Naive thymus-derived CD8-positive, alpha-beta T cell (primary cell): Measurements from ENCODE around the gene MAML2. TPM values are rescaled to one million over a fixed set of nuclear protein-coding genes. Genes with fewer than 3 reads are reported as not detected.

Source experiments
- ATAC-seq, 2 donors: fragments of 150-1000 bp; cut with Tn5 transposase in 1 of 2; sonication (Bioruptor Pico), chemical (Tn5 transposase) in 1 of 2; 1 replicate in 1 of 2; 2 replicates in 1 of 2; pipeline ENCODE4 v1.10.0; 2021; ENCODE audit warnings: mild to moderate bottlenecking in 2 of 2, moderate library complexity in 2 of 2
- POLR2A ChIA-PET: fragments of 350-600 bp; sonication (Branson Sonifier 250); formaldehyde crosslinking; loops from one replicate; lab custom pipeline; 2021; ENCODE audit warnings: antibody characterized with exemption; lab: Charles Lee
- DNase-seq, 10 donors: peaks; one replicate each; pipeline versions ENCODE4 v3.0.0 to v3.0.0-alpha.2; 2020 to 2022
- H3K27ac Mint-ChIP-seq, 10 donors: one replicate each; pipeline ENCODE4 v1.8.0; 2020 to 2022; ENCODE audit warnings: mild to moderate bottlenecking in 10 of 10, mixed read lengths in 10 of 10, moderate library complexity in 4 of 10, inconsistent platforms in 1 of 10
- H3K27me3 Mint-ChIP-seq, 5 donors: one replicate each; pipeline ENCODE4 v1.8.0; 2021 to 2022; ENCODE audit warnings: mixed read lengths in 5 of 5
- H3K36me3 Mint-ChIP-seq, 3 donors: one replicate each; pipeline ENCODE4 v1.8.0; 2020 to 2022; ENCODE audit warnings: mixed read lengths in 3 of 3, mild to moderate bottlenecking in 2 of 3, inconsistent platforms in 1 of 3
- H3K4me1 Mint-ChIP-seq, 4 donors: one replicate each; pipeline ENCODE4 v1.8.0; 2021 to 2022; ENCODE audit warnings: mixed read lengths in 4 of 4
- H3K4me3 Mint-ChIP-seq, 10 donors: one replicate each; pipeline ENCODE4 v1.8.0; 2020 to 2022; ENCODE audit warnings: mild to moderate bottlenecking in 10 of 10, mixed read lengths in 10 of 10, moderate library complexity in 6 of 10, inconsistent platforms in 1 of 10
- H3K9me3 Mint-ChIP-seq, 9 donors: one replicate each; pipeline ENCODE4 v1.8.0; 2020 to 2022; ENCODE audit warnings: mixed read lengths in 9 of 9, mild to moderate bottlenecking in 3 of 9, inconsistent platforms in 1 of 9, moderate library complexity in 1 of 9
- polyA plus RNA-seq, 3 donors: library from polyadenylated mRNA; unstranded; fragments of 300-500 nt; fragmentation: Illumina TruSeq; gene quantifications; one replicate each; pipeline ENCODE4 v1.2.3, GENCODE V29; 2021
- total RNA-seq, 8 experiments: library from RNA in 2 of 8; stranded (reverse) in 2 of 8; gene quantifications; one replicate each; pipeline ENCODE4 v1.2.3 and lab custom pipeline; 2021 to 2026

MAML2 gene
- total and polyA plus RNA-seq, 5 experiments from 2014 or later = 6.6 to 68.5 (median 33.0) TPM

DNA sequence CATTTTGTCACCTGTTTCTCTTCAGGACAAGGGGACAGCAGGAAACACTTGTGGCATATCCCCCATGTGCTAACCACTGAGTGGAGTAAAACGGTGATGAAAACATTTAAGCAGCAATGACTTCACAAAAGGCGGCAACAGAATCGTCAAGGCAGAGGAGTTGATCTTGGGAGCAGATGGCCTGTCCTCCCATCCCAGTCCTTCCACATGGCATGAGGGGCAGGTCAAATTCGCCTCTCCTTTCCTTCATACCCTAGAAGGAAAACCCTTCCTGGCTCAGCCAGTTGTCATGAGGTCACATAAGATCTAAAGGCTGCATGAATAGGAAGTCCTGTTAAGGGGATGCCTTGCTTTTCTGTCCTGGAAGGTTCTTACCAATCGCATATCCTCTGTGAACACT is 169.1 kb downstream of the MAML2 start:
- no peaks in the 10 kb centered on the region for H3K27me3 Mint-ChIP-seq
- peaks cover 9 to 58% (median 43%) of the 10 kb centered on the region in 3 donors for H3K36me3 Mint-ChIP-seq
- peaks cover 40 to 96% (median 84%) of the 10 kb centered on the region in 4 donors for H3K4me1 Mint-ChIP-seq
- peaks cover 0 to 2% (median 0%) of the 10 kb centered on the region in 9 donors for H3K9me3 Mint-ChIP-seq
- H3K4me3 Mint-ChIP-seq = peak overlapping the region in 5 of 10 donors; percentile 2 to 60 (median 44)
- H3K27ac Mint-ChIP-seq = peak overlapping the region in 8 of 10 donors; percentile 16 to 87 (median 66)
- DNase-seq (no peak), ATAC-seq (no peak)
- POLR2A ChIA-PET = interaction anchor here (1.1 to 1.2 kb wide), 2 partner anchors 80 to 169 kb away, joined by 3 to 4 read pairs; partner anchors contain the start of gene MAML2

DNA sequence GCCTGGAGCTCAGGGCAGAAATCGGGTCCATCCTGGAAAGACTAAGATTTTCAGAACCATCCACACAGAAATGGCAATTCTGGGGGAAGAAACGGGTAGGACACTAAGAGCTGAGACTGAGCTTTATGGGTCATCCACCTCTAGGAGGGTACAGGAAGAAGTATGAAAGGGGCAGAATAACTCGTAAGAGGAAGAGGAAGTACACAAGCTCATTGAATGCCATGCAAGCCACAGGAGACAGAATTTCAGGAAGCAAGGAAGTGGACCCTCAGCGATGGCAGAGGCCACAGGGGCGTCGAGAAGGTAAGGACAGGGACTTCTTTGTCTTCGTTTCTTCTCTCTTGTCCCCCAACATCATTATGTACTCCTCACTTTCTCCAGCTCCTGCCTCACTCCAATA is 169.6 kb downstream of the MAML2 start:
- peaks cover 38 to 92% (median 84%) of the 10 kb centered on the region in 4 donors for H3K4me1 Mint-ChIP-seq
- peak overlapping the region in 6 of 10 donors; percentile 2 to 60 (median 47) for H3K4me3 Mint-ChIP-seq
- peaks cover 9 to 54% (median 38%) of the 10 kb centered on the region in 3 donors for H3K36me3 Mint-ChIP-seq
- peaks cover 0 to 2% (median 0%) of the 10 kb centered on the region in 9 donors for H3K9me3 Mint-ChIP-seq
- no peak for DNase-seq
- POLR2A ChIA-PET = interaction anchor here (1.1 to 1.2 kb wide), 2 partner anchors 81 to 170 kb away, joined by 3 to 4 read pairs; partner anchors contain the start of gene MAML2
- no peak for ATAC-seq
- no peaks in the 10 kb centered on the region for H3K27me3 Mint-ChIP-seq
- peak overlapping the region; percentile 16 to 87 (median 58) for H3K27ac Mint-ChIP-seq

DNA sequence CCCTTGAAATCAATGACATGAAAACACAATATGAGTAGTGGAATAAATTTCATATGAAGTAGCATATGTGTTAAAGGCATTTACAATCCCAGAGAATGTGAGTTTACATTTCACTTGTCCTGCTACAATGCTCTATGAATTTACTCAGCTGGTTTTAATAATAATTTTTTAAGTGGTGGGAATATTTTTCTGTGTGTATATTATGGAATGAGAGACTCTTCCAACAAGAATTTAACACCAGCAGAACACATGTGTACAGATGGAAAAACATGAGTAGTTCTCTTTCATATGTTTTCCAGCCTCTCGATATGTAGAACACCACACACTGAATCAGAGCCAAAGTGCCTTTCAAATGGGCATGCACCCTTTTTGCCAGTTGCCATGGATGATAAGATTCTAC is 170.4 kb downstream of the MAML2 start:
- Mint-ChIP-seq H3K36me3 (peaks cover 9 to 48% (median 34%) of the 10 kb centered on the region in 3 donors), H3K4me1 (peaks cover 35 to 89% (median 85%) of the 10 kb centered on the region in 4 donors), H3K27me3 (no peaks in the 10 kb centered on the region), H3K27ac (peak overlapping the region in 8 of 10 donors; percentile 21 to 87 (median 66)), H3K4me3 (peak overlapping the region in 4 of 10 donors; percentile 25 to 60 (median 48)), H3K9me3 (peaks cover 0 to 2% (median 0%) of the 10 kb centered on the region in 9 donors)
- no peak for DNase-seq
- no peak for ATAC-seq
- POLR2A ChIA-PET = interaction anchor here (1.2 to 1.3 kb wide), 2 partner anchors 9 to 170 kb away, joined by 3 read pairs; partner anchors contain the start of gene MAML2

DNA sequence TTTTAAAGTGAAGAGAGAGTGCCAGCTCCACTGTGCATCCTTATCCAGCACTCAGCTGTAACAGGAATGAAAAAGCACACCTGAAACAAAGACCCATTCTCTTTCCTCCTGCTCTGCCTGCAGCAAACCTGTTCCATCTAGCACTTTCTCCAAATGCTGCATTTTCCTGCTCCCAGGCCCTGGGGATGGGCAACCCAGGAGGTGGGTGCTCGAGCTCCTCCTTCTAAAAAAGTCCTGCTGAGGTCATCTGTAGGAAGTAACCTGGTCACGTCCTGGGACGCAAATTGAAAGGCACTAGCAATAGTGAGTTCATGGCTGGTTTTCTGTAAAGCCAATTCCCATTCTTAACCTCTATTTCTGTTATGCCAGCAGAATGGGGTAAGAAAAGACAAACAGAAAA is 173.7 kb downstream of the MAML2 start:
- POLR2A ChIA-PET = interaction anchor here (0.7 kb wide), 1 partner anchor 32 kb away, joined by 6 read pairs; no protein-coding TSS in a partner anchor
- peak overlapping the region in 1 of 10 donors; percentile 9 for H3K4me3 Mint-ChIP-seq
- H3K9me3 Mint-ChIP-seq = peaks cover 0 to 2% (median 0%) of the 10 kb centered on the region in 9 donors
- DNase-seq (no peak), ATAC-seq (no peak)
- peaks cover 4 to 39% (median 30%) of the 10 kb centered on the region in 3 donors for H3K36me3 Mint-ChIP-seq
- peaks cover 44 to 89% (median 81%) of the 10 kb centered on the region in 4 donors for H3K4me1 Mint-ChIP-seq
- peak overlapping the region in 8 of 10 donors; percentile 44 to 92 (median 80) for H3K27ac Mint-ChIP-seq
- no peaks in the 10 kb centered on the region for H3K27me3 Mint-ChIP-seq

DNA sequence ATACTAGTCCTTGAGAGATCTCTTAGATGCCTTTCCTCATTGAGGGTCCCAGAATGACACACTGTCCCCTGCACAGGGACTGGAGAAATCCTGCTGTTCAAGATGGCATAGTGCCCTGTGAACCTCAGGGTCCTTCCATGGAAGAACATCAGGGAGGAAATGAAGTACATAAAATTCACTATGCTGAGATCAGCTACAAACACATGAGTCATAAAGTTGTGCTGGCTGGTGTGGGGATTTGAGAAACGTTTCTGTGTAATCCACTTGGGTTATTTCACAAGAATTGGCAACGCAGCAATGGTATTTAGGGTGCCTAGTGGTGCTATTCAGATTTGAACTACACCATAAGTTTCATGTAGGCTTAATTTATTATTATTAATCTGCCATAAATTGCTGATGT is 174.4 kb downstream of the MAML2 start:
- peak overlapping the region in 8 of 10 donors; percentile 41 to 90 (median 67) for H3K27ac Mint-ChIP-seq
- H3K36me3 Mint-ChIP-seq = peaks cover 4 to 38% (median 26%) of the 10 kb centered on the region in 3 donors
- H3K9me3 Mint-ChIP-seq = peaks cover 0 to 2% (median 0%) of the 10 kb centered on the region in 9 donors
- H3K4me3 Mint-ChIP-seq = peak overlapping the region in 1 of 10 donors; percentile 39
- POLR2A ChIA-PET = interaction anchor here (0.7 kb wide), 1 partner anchor 32 kb away, joined by 6 read pairs; no protein-coding TSS in a partner anchor
- H3K27me3 Mint-ChIP-seq = no peaks in the 10 kb centered on the region
- DNase-seq = no peak
- no peak for ATAC-seq
- peaks cover 42 to 88% (median 76%) of the 10 kb centered on the region in 4 donors for H3K4me1 Mint-ChIP-seq

DNA sequence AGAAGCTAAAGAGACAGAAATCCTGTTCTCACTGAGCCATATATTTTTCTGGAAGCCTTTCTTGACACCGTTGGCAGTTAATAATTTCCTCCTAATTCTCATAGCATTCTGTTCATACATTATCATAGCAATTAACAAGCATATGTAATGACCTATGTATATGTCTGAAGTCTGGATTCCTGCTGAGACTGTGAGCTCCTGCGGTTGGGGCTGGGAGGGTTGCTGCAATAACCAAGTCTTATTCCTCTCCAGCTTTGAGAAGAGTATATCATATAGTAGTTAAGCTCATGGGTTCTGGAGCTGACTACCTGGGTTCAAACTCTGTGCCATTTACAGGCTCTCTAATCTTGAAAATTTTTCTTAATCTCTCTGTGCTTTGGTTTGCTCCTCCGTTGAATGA is 175.2 kb downstream of the MAML2 start:
- DNase-seq = no peak
- ATAC-seq = no peak
- Mint-ChIP-seq H3K27me3 (no peaks in the 10 kb centered on the region), H3K9me3 (no peaks in the 10 kb centered on the region), H3K27ac (peak overlapping the region in 9 of 10 donors; percentile 40 to 90 (median 78)), H3K4me1 (peaks cover 38 to 86% (median 72%) of the 10 kb centered on the region in 4 donors), H3K4me3 (peak overlapping the region in 4 of 10 donors; percentile 1 to 37 (median 8)), H3K36me3 (peaks cover 4 to 37% (median 25%) of the 10 kb centered on the region in 3 donors)
- POLR2A ChIA-PET = interaction anchor here (0.9 kb wide), 1 partner anchor 18 kb away, joined by 3 read pairs; no protein-coding TSS in a partner anchor

DNA sequence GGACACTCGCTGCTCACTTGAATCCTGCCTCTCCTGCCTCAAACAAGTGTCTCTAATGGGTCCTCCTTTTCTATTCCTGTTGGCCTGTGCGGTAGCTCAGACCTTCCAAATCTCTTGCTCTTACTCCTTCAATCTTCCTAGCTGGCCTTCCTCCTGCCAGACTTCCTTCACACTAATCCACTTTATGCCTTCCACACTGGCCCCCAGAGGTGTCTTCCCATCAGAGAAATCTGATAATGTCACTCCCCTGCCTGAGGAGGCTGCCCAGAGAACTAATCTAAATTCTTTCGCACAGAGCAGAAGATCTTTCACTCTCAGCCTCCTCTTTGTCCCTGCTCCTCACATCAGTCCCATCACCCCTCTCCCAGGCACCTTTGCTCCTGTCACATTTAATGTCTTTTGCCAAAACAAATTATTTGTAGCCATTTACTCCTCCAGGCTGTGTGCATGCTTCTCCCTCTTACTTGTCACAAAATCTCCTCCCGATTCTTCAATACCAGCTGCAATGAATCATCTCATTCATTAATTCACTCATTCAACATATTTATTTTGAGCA is 175.7 kb downstream of the MAML2 start:
- Mint-ChIP-seq H3K9me3 (no peaks in the 10 kb centered on the region), H3K27me3 (no peaks in the 10 kb centered on the region), H3K4me1 (peaks cover 37 to 84% (median 67%) of the 10 kb centered on the region in 4 donors), H3K4me3 (peak overlapping the region in 6 of 10 donors; percentile 1 to 37 (median 14)), H3K27ac (peak overlapping the region; percentile 40 to 87 (median 76)), H3K36me3 (peaks cover 4 to 34% (median 21%) of the 10 kb centered on the region in 3 donors)
- POLR2A ChIA-PET = interaction anchor here (0.9 kb wide), 1 partner anchor 19 kb away, joined by 3 read pairs; no protein-coding TSS in a partner anchor
- DNase-seq = no peak
- no peak for ATAC-seq

DNA sequence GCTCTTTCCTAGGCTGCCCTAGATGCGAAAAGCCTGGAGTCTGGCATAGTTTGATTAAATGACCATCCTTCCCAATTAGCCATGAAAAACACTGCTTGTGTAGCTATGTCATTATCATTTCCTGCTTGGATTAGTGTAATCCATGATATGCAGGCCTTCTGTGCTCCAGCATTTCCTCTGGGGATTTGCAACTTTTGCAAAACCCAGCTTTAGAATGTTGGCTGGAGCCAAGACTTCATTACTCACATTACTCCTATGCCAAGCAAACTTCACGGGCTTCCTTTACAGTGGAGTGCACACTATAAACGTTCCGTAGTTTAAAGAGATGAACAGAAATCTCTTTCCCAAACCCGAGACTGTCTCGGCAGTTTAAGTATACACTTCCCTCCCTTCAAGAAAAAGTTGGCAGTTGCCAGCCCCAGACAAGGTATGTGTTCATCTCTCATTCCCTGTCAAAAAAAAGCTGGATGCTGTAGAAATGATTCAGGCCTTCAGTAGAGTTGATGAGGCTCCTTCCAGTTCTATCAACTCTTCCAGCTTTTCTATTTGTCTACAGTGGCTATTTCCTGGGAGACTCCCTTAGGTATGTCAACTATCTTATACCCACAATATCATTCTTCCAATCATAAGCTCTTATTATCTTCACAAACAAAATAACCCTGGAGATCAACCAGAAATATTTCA is 180.0 kb downstream of the MAML2 start:
- peak overlapping the region in 8 of 10 donors; percentile 16 to 84 (median 45) for H3K27ac Mint-ChIP-seq
- ATAC-seq (no peak), DNase-seq (no peak)
- H3K4me1 Mint-ChIP-seq = peaks cover 35 to 76% (median 63%) of the 10 kb centered on the region in 4 donors
- no peaks in the 10 kb centered on the region for H3K9me3 Mint-ChIP-seq
- H3K27me3 Mint-ChIP-seq = no peaks in the 10 kb centered on the region
- peaks cover 0 to 26% (median 9%) of the 10 kb centered on the region in 3 donors for H3K36me3 Mint-ChIP-seq
- POLR2A ChIA-PET = interaction anchor here (0.7 to 1.1 kb wide), 2 partner anchors 9 to 20 kb away, joined by 3 to 6 read pairs; no protein-coding TSS in a partner anchor
- H3K4me3 Mint-ChIP-seq = no peak overlapping the region

DNA sequence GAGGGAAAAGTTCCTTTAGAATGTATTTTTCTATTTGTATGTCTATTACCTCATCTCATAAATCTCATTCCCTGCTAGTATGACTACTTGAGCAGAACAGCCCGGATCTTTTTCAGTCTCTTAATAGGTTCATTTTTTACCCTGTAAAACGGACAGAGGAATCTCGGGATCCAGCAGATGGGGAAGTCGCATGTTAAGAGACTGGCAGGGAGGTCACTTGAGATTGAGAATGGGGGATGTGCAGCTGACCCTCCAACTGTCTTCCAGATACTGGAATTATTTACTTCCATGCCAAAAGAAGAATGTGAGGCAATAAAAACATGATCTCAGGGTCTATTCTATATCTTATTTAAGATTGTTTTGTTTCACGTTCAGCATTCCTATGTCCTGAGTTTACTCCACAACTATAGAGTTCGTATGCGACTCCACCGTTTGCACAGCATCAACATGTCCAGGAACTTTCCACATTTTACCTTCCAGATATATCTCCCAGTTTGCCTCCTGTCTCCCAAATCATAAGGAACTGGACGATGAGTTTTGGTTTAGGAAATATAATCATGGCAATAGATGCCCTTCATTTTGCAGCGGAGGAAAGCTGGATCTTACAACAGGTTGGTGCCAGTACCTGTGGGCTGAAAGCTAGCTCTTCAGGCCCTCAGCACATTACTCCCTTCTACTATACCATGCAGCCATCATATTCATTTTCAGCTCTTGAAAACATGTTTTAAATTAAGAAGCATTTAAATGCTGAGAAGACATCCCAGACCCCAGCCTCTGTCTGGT is 181.5 kb downstream of the MAML2 start:
- POLR2A ChIA-PET = no interaction called here
- DNase-seq (no peak), ATAC-seq (no peak)
- Mint-ChIP-seq H3K4me1 (peaks cover 28 to 76% (median 63%) of the 10 kb centered on the region in 4 donors), H3K27me3 (no peaks in the 10 kb centered on the region), H3K27ac (peak overlapping the region; percentile 28 to 72 (median 58)), H3K9me3 (no peaks in the 10 kb centered on the region), H3K36me3 (peaks cover 0 to 27% (median 9%) of the 10 kb centered on the region in 3 donors), H3K4me3 (peak overlapping the region in 1 of 10 donors; percentile 10)

DNA sequence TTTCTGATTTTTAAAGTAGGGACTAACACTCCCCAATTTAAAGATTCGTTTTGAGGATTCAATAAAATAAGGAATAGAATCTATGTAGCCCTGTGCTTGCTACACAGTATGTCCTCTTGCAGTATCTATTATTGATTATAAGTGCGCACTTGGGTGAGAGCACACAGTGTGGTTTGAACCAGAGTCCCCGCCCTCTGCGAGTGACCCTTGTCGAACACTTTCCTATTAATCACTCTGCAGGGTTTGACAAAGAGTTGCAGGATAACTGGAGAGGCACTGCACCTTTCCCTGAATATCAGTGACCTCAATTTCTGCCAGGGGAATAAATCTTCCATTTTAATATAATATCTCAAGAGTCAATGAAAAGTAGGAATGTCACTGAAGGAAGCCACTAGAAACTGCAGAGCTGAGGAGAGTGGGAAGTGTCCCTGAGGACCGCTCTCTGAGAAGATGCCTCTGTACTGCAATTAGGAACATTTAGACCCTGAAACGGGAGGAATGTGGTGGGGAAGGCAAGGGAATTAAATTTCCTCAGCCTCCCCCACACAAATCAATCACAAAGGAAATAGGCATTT is 182.2 kb downstream of the MAML2 start:
- no peak for DNase-seq
- ATAC-seq = no peak
- H3K36me3 Mint-ChIP-seq = peaks cover 0 to 27% (median 9%) of the 10 kb centered on the region in 3 donors
- peak overlapping the region in 9 of 10 donors; percentile 30 to 78 (median 50) for H3K27ac Mint-ChIP-seq
- POLR2A ChIA-PET = no interaction called here
- H3K4me3 Mint-ChIP-seq = peak overlapping the region in 1 of 10 donors; percentile 24
- no peaks in the 10 kb centered on the region for H3K27me3 Mint-ChIP-seq
- H3K9me3 Mint-ChIP-seq = no peaks in the 10 kb centered on the region
- H3K4me1 Mint-ChIP-seq = peaks cover 30 to 77% (median 64%) of the 10 kb centered on the region in 4 donors

DNA sequence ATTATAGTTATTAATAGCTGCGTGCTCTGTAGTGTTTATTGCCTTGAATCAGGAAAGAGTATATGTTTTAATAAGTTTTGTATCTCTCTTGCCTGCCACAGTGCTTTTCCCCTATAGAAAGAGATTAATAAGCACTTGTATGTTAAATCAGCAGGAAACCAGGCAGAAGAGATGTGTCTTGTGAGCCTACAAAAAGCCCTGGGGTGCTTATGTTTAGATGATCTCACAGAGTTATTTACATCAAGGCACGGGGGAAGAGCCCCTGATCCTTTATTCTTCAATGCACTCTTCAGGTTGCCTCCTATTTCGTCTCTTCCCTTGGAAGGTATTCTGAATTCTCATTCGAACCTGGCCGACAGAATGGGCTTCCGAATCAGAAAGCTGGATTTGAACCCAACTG is 183.0 kb downstream of the MAML2 start:
- peaks cover 33 to 79% (median 65%) of the 10 kb centered on the region in 4 donors for H3K4me1 Mint-ChIP-seq
- ATAC-seq (no peak), DNase-seq (no peak)
- POLR2A ChIA-PET = interaction anchor here (0.6 kb wide), 1 partner anchor 145 kb away, joined by 4 read pairs; no protein-coding TSS in a partner anchor
- H3K36me3 Mint-ChIP-seq = peaks cover 0 to 28% (median 9%) of the 10 kb centered on the region in 3 donors
- no peak overlapping the region for H3K4me3 Mint-ChIP-seq
- H3K27me3 Mint-ChIP-seq = no peaks in the 10 kb centered on the region
- H3K27ac Mint-ChIP-seq = peak overlapping the region in 6 of 10 donors; percentile 14 to 72 (median 40)
- no peaks in the 10 kb centered on the region for H3K9me3 Mint-ChIP-seq
